Endothelial cell of umbilical vein (primary cell): Measurements from ENCODE around the gene FYN. TPM values are rescaled to one million over a fixed set of nuclear protein-coding genes. Genes with fewer than 3 reads are reported as not detected.

Experiments used
- BruUV-seq: library from RNA; stranded (reverse); fragments of 400-500 nt; replicated peaks from 2 replicates; lab custom pipeline; 2021; lab: Mats Ljungman, UMichigan
- CTCF ChIA-PET: fragments of 300-600, 350-600 bp; sonication (Branson Sonifier 250); formaldehyde crosslinking; loops from one replicate; lab custom pipeline; 2021; ENCODE audit warnings: antibody characterized with exemption, inconsistent platforms; lab: Charles Lee
- POLR2A ChIA-PET: fragments of 300-600, 350-600 bp; sonication (Branson Sonifier 250); formaldehyde crosslinking; loops from one replicate; lab custom pipeline; 2021; ENCODE audit warnings: antibody characterized with exemption, inconsistent platforms; lab: Charles Lee
- DNase-seq: peaks from one replicate; pipeline ENCODE4 v3.0.0-alpha.2; 2011; ENCODE audit warnings: low read depth, low spot score
- FAIRE-seq: peaks from 2 replicates; lab custom pipeline; 2011; peaks lifted over from hg19 to GRCh38; lab: Jason Lieb, UNC
- H2AFZ ChIP-seq: 2 replicates; pipeline ENCODE4 v1.6.0; 2012; ENCODE audit warnings: low read depth, low read length, control low read depth, inconsistent platforms
- H3K27ac ChIP-seq: 2 replicates; pipeline ENCODE4 v1.5.1; 2011; ENCODE audit warnings: low read depth, mild to moderate bottlenecking, control low read depth, low read length, moderate library complexity; ENCODE audit not compliant: insufficient read depth
- H3K27me3 ChIP-seq, 2 experiments: 2 replicates each; pipeline versions ENCODE4 v1.6.0 to v1.6.1; 2011; ENCODE audit warnings: low read length in 2 of 2, mixed read lengths in 1 of 2; ENCODE audit not compliant: control insufficient read depth in 2 of 2, insufficient read depth in 2 of 2
- H3K36me3 ChIP-seq, 2 experiments: 2 replicates in 1 of 2; 3 replicates in 1 of 2; pipeline ENCODE4 v1.5.1; 2011; ENCODE audit warnings: low read length in 2 of 2, mild to moderate bottlenecking in 1 of 2, moderate library complexity in 1 of 2; ENCODE audit not compliant: control insufficient read depth in 2 of 2, insufficient read depth in 2 of 2; ENCODE audit errors: extremely low read depth in 1 of 2
- H3K4me1 ChIP-seq: 3 replicates; pipeline ENCODE4 v1.5.1; 2011; ENCODE audit warnings: mild to moderate bottlenecking, low read length; ENCODE audit not compliant: control insufficient read depth, insufficient read depth; ENCODE audit errors: extremely low read depth
- H3K4me2 ChIP-seq: 2 replicates; pipeline ENCODE4 v1.6.1; 2011; ENCODE audit warnings: low read length, control low read depth, mixed read lengths; ENCODE audit not compliant: insufficient read depth
- H3K4me3 ChIP-seq, 3 experiments: fragments of 200-600 bp in 1 of 3; sonication (generic), shearing (Covaris generic) in 1 of 3; replicated peaks in 1 of 3; 2 replicates each; pipeline ENCODE4 v1.5.1; 2011 to 2016; ENCODE audit warnings: control low read depth in 3 of 3, low read length in 3 of 3, mild to moderate bottlenecking in 2 of 3, inconsistent platforms in 1 of 3, low read depth in 1 of 3, moderate library complexity in 1 of 3; ENCODE audit not compliant: insufficient read depth in 1 of 3
- H3K79me2 ChIP-seq: 2 replicates; pipeline ENCODE4 v1.6.0; 2012; ENCODE audit warnings: low read length, inconsistent platforms; ENCODE audit not compliant: control insufficient read depth, insufficient read depth
- H3K9ac ChIP-seq: replicated peaks from 2 replicates; pipeline ENCODE3; 2011; ENCODE audit warnings: low read length, control low read depth; ENCODE audit not compliant: insufficient read depth; ENCODE audit errors: extremely low read depth
- H3K9me1 ChIP-seq: replicated peaks from 3 replicates; pipeline ENCODE4 v1.6.0; 2011; ENCODE audit warnings: mild to moderate bottlenecking, low read length; ENCODE audit not compliant: control insufficient read depth, insufficient read depth; ENCODE audit errors: extremely low read depth
- H3K9me3 ChIP-seq: replicated peaks from 2 replicates; pipeline ENCODE4 v1.5.1; 2012; ENCODE audit warnings: low read length, inconsistent platforms; ENCODE audit not compliant: control insufficient read depth, insufficient read depth
- H4K20me1 ChIP-seq: replicated peaks from 2 replicates; pipeline ENCODE3; 2011; ENCODE audit warnings: mild to moderate bottlenecking, low read length; ENCODE audit not compliant: control insufficient read depth, insufficient read depth; ENCODE audit errors: extremely low read depth
- EZH2 ChIP-seq: IDR thresholded peaks from 2 replicates; pipeline ENCODE4 v1.6.1; 2012; ENCODE audit warnings: borderline replicate concordance, low read depth, mild to moderate bottlenecking, moderate library complexity, low read length, inconsistent platforms; ENCODE audit not compliant: severe bottlenecking
- FOS ChIP-seq: IDR thresholded peaks from 2 replicates; pipeline ENCODE4 v1.6.1; 2011; ENCODE audit warnings: mild to moderate bottlenecking, low read length, moderate library complexity, borderline replicate concordance; ENCODE audit not compliant: insufficient read depth
- GATA2 ChIP-seq: IDR thresholded peaks from 2 replicates; pipeline ENCODE4 v1.7.0; 2011; ENCODE audit warnings: low read depth, mild to moderate bottlenecking, moderate library complexity, mixed read lengths, low read length; ENCODE audit not compliant: insufficient read length, insufficient read depth
- JUN ChIP-seq: IDR thresholded peaks from 2 replicates; pipeline ENCODE4 v1.6.1; 2011; ENCODE audit warnings: borderline replicate concordance, low read depth; ENCODE audit not compliant: insufficient read length, insufficient read depth
- MYC ChIP-seq: IDR thresholded peaks from one replicate; pipeline ENCODE4 v1.6.1; 2011; ENCODE audit warnings: mild to moderate bottlenecking, low read depth, low read length
- POLR2A ChIP-seq: IDR thresholded peaks from 2 replicates; pipeline ENCODE4 v1.6.1; 2012; ENCODE audit warnings: low read depth, mild to moderate bottlenecking, control low read depth, low read length
- POLR2AphosphoS5 ChIP-seq: IDR thresholded peaks from 2 replicates; pipeline ENCODE4 v1.6.1; 2012; ENCODE audit warnings: low read depth, mild to moderate bottlenecking, control low read depth, low read length, moderate library complexity; ENCODE audit not compliant: insufficient read depth
- dilution Hi-C: fragments of 300-500 bp; cut with MboI; formaldehyde crosslinking; loops from one replicate; pipeline ENCODE4 v1.15.0; 2019; ENCODE audit warnings: low sequenced_read_pairs; ENCODE audit not compliant: extremely low pct_ligation_motif_present
- intact Hi-C: fragments of 100-400 bp; cut with micrococcal nuclease; formaldehyde crosslinking; loops from one replicate; pipeline ENCODE4 v1.10.0; 2022
- polyA plus RNA-seq, 4 experiments: library from polyadenylated mRNA; depleted of rRNA in 3 of 4; stranded (reverse) in 3 of 4; unstranded in 1 of 4; fragments of >200 nt; gene quantifications; 2 replicates each; pipeline versions ENCODE4 v1.2.1 to v1.2.3, GENCODE V29; 2011 to 2012; ENCODE audit warnings: missing spikeins in 1 of 4
- total RNA-seq: library from RNA; stranded (reverse); gene quantifications from 2 replicates; pipeline ENCODE4 v1.2.3, GENCODE V29; 2021
- TF ChIP-seq, protein P1 (sequence below): IDR thresholded peaks from 2 replicates; pipeline ENCODE4 v1.6.1; 2011; ENCODE audit not compliant: insufficient read depth, insufficient read length
- TF ChIP-seq, protein P2 (sequence below), 2 donors: IDR thresholded peaks; 1 replicate in 1 of 2; 2 replicates in 1 of 2; pipeline ENCODE4 v1.5.1; 2011; ENCODE audit warnings: low read length in 2 of 2, mild to moderate bottlenecking in 2 of 2, moderate library complexity in 2 of 2, control low read depth in 1 of 2, inconsistent platforms in 1 of 2, low read depth in 1 of 2; ENCODE audit not compliant: insufficient read depth in 1 of 2; ENCODE audit errors: extremely low read depth in 1 of 2

The FYN gene
- total and polyA plus RNA-seq, 2 donors (not counting 3 experiments of a cell fraction or from before 2014, with no cell fraction given), result 69.0 to 143 TPM

DNA sequence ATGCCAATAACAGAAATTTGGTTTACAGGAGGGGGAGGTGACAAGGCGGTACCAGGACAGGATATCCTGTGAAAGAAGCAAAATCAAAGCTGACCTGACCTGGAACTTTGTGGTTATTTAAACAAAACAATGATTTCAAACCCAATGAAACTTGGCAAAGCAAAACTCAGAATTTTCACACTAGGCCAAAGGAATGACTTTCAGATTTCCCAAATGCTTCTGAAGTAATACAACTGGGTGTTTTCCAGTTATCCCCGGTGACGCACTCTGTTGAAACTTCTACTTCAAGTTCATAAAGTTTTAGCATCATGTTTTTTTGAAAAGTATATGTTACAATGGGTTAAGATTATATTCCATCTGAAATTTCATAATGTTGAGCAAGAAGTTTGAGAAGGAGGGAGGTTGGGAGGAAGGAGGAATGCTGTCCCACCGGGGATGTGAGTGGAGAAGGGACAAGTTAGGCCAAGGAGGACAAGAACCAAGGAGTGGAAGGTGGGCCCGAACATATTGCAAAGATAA lies 189.4 kb downstream of the FYN start:
- intact Hi-C loops (loop anchor here (1.0 to 5.0 kb wide), 5 partner anchors 17 to 425 kb away; partner anchors contain the start of gene REV3L), dilution Hi-C loops (no loop called here)
- no peaks in the 10 kb centered on the region for H3K27me3 ChIP-seq
- POLR2A ChIA-PET, result no interaction called here
- H3K9ac ChIP-seq, result peak overlapping the region; percentile 49
- peak overlapping the region in 1 of 3 experiments; percentile 1 for H3K4me3 ChIP-seq
- peaks cover 2 to 3% of the 10 kb centered on the region in 2 experiments for H3K36me3 ChIP-seq
- no peak overlapping the region for H2AFZ ChIP-seq
- H4K20me1 ChIP-seq, result no peaks in the 10 kb centered on the region
- peak; percentile 91 for DNase-seq
- H3K4me1 ChIP-seq, result peaks cover 51% of the 10 kb centered on the region
- H3K9me3 ChIP-seq, result no peaks in the 10 kb centered on the region
- peak overlapping the region; percentile 82 for H3K27ac ChIP-seq
- FAIRE-seq, result peak; percentile 88
- H3K79me2 ChIP-seq, result no peaks in the 10 kb centered on the region
- H3K9me1 ChIP-seq, result no peaks in the 10 kb centered on the region
- H3K4me2 ChIP-seq, result peak overlapping the region; percentile 65
- BruUV-seq, result no TSS peak
- peak; percentile 69 for TF ChIP-seq POLR2AphosphoS5
- TF ChIP-seq FOS, result peak; percentile 44
- no peak for TF ChIP-seq EZH2
- TF ChIP-seq GATA2, result peak; percentile 42
- TF ChIP-seq JUN, result no peak
- TF ChIP-seq, protein P1, sequence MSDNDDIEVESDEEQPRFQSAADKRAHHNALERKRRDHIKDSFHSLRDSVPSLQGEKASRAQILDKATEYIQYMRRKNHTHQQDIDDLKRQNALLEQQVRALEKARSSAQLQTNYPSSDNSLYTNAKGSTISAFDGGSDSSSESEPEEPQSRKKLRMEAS, result no peak
- no peak for TF ChIP-seq POLR2A
- no peak for TF ChIP-seq MYC
- TF ChIP-seq, protein P2, sequence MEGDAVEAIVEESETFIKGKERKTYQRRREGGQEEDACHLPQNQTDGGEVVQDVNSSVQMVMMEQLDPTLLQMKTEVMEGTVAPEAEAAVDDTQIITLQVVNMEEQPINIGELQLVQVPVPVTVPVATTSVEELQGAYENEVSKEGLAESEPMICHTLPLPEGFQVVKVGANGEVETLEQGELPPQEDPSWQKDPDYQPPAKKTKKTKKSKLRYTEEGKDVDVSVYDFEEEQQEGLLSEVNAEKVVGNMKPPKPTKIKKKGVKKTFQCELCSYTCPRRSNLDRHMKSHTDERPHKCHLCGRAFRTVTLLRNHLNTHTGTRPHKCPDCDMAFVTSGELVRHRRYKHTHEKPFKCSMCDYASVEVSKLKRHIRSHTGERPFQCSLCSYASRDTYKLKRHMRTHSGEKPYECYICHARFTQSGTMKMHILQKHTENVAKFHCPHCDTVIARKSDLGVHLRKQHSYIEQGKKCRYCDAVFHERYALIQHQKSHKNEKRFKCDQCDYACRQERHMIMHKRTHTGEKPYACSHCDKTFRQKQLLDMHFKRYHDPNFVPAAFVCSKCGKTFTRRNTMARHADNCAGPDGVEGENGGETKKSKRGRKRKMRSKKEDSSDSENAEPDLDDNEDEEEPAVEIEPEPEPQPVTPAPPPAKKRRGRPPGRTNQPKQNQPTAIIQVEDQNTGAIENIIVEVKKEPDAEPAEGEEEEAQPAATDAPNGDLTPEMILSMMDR (IDR thresholded peaks at IDR 0.05; ENCODE audit: extremely low read depth in 1 of 2, insufficient read depth in 1 of 2, low read depth in 1 of 2, low read length in 2 of 2), result no peak
- CTCF ChIA-PET, result interaction anchor here (0.8 to 2.8 kb wide), 8 partner anchors 17 to 425 kb away, joined by 3 to 24 read pairs (median 4); partner anchors contain the start of gene TRAF3IP2
